HCT116 (cell line): ENCODE measurements around the gene POLR3H. TPM values are rescaled to one million over a fixed set of nuclear protein-coding genes. Genes with fewer than 3 reads are reported as not detected.
A peak's percentile ranks its signal among the peaks of the same experiment; 100 is the strongest.
"Not testable (repeated sequence)": the region's sequence is repeated elsewhere in the genome, so short reads cannot be mapped to it uniquely, and the experiment has no call there.

Experiments used
- ATAC-seq: fragments of 200-7000 bp; cut with Tn5 transposase; 2 replicates; pipeline ENCODE4 v1.9.1; 2020; ENCODE audit warnings: mild to moderate bottlenecking, moderate library complexity
- BruUV-seq: library from RNA; stranded (reverse); fragments of 400-500 nt; replicated peaks from 2 replicates; lab custom pipeline; 2021; lab: Mats Ljungman, UMichigan
- CTCF ChIA-PET: fragments of 300-600 bp; sonication (Branson Sonifier 250); formaldehyde crosslinking; loops from one replicate; lab custom pipeline; 2021; ENCODE audit warnings: antibody characterized with exemption; lab: Charles Lee
- POLR2A ChIA-PET: fragments of 300-600, 350-600 bp; sonication (Branson Sonifier 250); formaldehyde crosslinking; loops from one replicate; lab custom pipeline; 2021; ENCODE audit warnings: antibody characterized with exemption; lab: Charles Lee
- RAD21 ChIA-PET, 2 experiments: fragments of 300-600 bp; sonication (Branson Sonifier 250); formaldehyde crosslinking; loops; one replicate each; lab custom pipeline; 2023; ENCODE audit warnings: low total read pairs in 2 of 2; ENCODE audit not compliant: uncharacterized antibody in 2 of 2, unreplicated experiment in 2 of 2, low non-redundant PET in 1 of 2; lab: Charles Lee
- DNase-seq: peaks from one replicate; pipeline ENCODE4 v3.0.0-alpha.2; 2010; ENCODE audit warnings: low read depth, low spot score
- H2AFZ ChIP-seq: fragments of 200-600 bp; shearing (Covaris generic), sonication (generic); 2 replicates; pipeline ENCODE4 v1.6.1; 2017; ENCODE audit warnings: low read depth, mixed run types, mixed read lengths, antibody characterized with exemption, low read length; ENCODE audit not compliant: poor library complexity, severe bottlenecking
- H3K27ac ChIP-seq: 2 replicates; pipeline ENCODE4 v1.5.1; 2012; ENCODE audit warnings: low read depth, low read length
- H3K27me3 ChIP-seq: fragments of 200-600 bp; sonication (generic); 2 replicates; pipeline ENCODE4 v1.6.1; 2016; ENCODE audit warnings: mixed run types, low read length, mixed read lengths; ENCODE audit not compliant: insufficient read depth
- H3K36me3 ChIP-seq, 2 experiments: fragments of 200-500 bp in 1 of 2; fragments of 200-600 bp in 1 of 2; sonication (Bioruptor generic) in 1 of 2; sonication (generic) in 1 of 2; 2 replicates each; pipeline versions ENCODE4 v1.5.1 to v1.6.1; 2014 to 2016; ENCODE audit warnings: low read length in 2 of 2, inconsistent platforms in 1 of 2, mixed read lengths in 1 of 2, mixed run types in 1 of 2; ENCODE audit not compliant: insufficient read depth in 2 of 2, control insufficient read depth in 1 of 2
- H3K4me1 ChIP-seq, 2 experiments: fragments of 200-600 bp in 1 of 2; sonication (generic) in 1 of 2; 2 replicates each; pipeline versions ENCODE4 v1.5.1 to v1.6.1; 2012 to 2017; ENCODE audit warnings: low read length in 2 of 2, inconsistent platforms in 1 of 2, mild to moderate bottlenecking in 1 of 2, mixed read lengths in 1 of 2, mixed run types in 1 of 2, moderate library complexity in 1 of 2; ENCODE audit not compliant: insufficient read depth in 2 of 2, control insufficient read depth in 1 of 2
- H3K4me2 ChIP-seq: fragments of 200-600 bp; sonication (generic); 2 replicates; pipeline ENCODE4 v1.6.1; 2017; ENCODE audit warnings: mixed run types, low read length, mixed read lengths
- H3K4me3 ChIP-seq, 2 experiments: fragments of 200-600 bp in 1 of 2; sonication (generic) in 1 of 2; replicated peaks in 1 of 2; 2 replicates each; pipeline ENCODE4 v1.5.1; 2011 to 2016; ENCODE audit warnings: low read length in 2 of 2, control low read depth in 1 of 2, low read depth in 1 of 2, mild to moderate bottlenecking in 1 of 2, mixed read lengths in 1 of 2, mixed run types in 1 of 2
- H3K79me2 ChIP-seq: fragments of 200-600 bp; sonication (generic); 2 replicates; pipeline ENCODE4 v1.6.1; 2017; ENCODE audit warnings: mild to moderate bottlenecking, mixed run types, low read length, moderate library complexity, mixed read lengths; ENCODE audit not compliant: insufficient read depth
- H3K9ac ChIP-seq: fragments of 200-600 bp; sonication (generic); 2 replicates; pipeline ENCODE4 v1.6.1; 2016; ENCODE audit warnings: low read length, mixed read lengths
- H3K9me2 ChIP-seq: fragments of 200-600 bp; sonication (generic), shearing (Covaris generic); 2 replicates; pipeline ENCODE4 v1.6.1; 2017; ENCODE audit warnings: mixed run types, mild to moderate bottlenecking, moderate library complexity; ENCODE audit not compliant: insufficient read depth
- H3K9me3 ChIP-seq, 2 experiments: fragments of 200-500 bp in 1 of 2; fragments of 200-600 bp in 1 of 2; sonication (Bioruptor generic) in 1 of 2; sonication (generic) in 1 of 2; 2 replicates each; pipeline ENCODE4 v1.6.1; 2014 to 2017; ENCODE audit warnings: low read length in 2 of 2, mixed read lengths in 2 of 2, inconsistent platforms in 1 of 2, low read depth in 1 of 2, mild to moderate bottlenecking in 1 of 2, mixed run types in 1 of 2, moderate library complexity in 1 of 2; ENCODE audit not compliant: control insufficient read depth in 1 of 2, insufficient read depth in 1 of 2
- H4K20me1 ChIP-seq: fragments of 200-600 bp; sonication (generic), shearing (Covaris generic); 2 replicates; pipeline ENCODE4 v1.6.1; 2017; ENCODE audit warnings: mixed run types, mild to moderate bottlenecking, moderate library complexity; ENCODE audit not compliant: insufficient read depth
- CBX3 ChIP-seq: IDR thresholded peaks from 2 replicates; pipeline ENCODE4 v1.6.1; 2012; ENCODE audit warnings: low read depth
- CEBPB ChIP-seq: IDR thresholded peaks from 2 replicates; pipeline ENCODE4 v1.6.1; 2012; ENCODE audit warnings: low read depth
- EGR1 ChIP-seq: IDR thresholded peaks from 2 replicates; pipeline ENCODE4 v1.6.1; 2012; ENCODE audit warnings: low read depth
- ELF1 ChIP-seq: IDR thresholded peaks from 2 replicates; pipeline ENCODE4 v1.6.1; 2012; ENCODE audit warnings: low read depth, borderline replicate concordance
- EZH2 ChIP-seq: fragments of 200-600 bp; sonication (generic); IDR thresholded peaks from 2 replicates; pipeline ENCODE4 v1.6.1; 2017; ENCODE audit warnings: antibody characterized with exemption, mixed run types
- FOSL1 ChIP-seq: IDR thresholded peaks from 2 replicates; pipeline ENCODE4 v1.6.1; 2012; ENCODE audit warnings: low read depth
- JUND ChIP-seq: IDR thresholded peaks from 2 replicates; pipeline ENCODE4 v1.6.1; 2012
- MAX ChIP-seq: IDR thresholded peaks from 2 replicates; pipeline ENCODE4 v1.6.1; 2012
- RAD21 ChIP-seq: IDR thresholded peaks from 2 replicates; pipeline ENCODE4 v1.6.1; 2012; ENCODE audit warnings: low read depth, mild to moderate bottlenecking
- SIN3A ChIP-seq: IDR thresholded peaks from 2 replicates; pipeline ENCODE4 v1.6.1; 2012; ENCODE audit warnings: low read depth
- SP1 ChIP-seq: IDR thresholded peaks from 2 replicates; pipeline ENCODE4 v1.6.1; 2012; ENCODE audit warnings: low read depth
- SRF ChIP-seq: IDR thresholded peaks from 2 replicates; pipeline ENCODE4 v1.6.1; 2012; ENCODE audit warnings: low read depth
- TCF7L2 ChIP-seq: IDR thresholded peaks from 2 replicates; pipeline ENCODE4 v1.7.0; 2011; ENCODE audit warnings: borderline replicate concordance, inconsistent platforms; ENCODE audit not compliant: insufficient read depth, insufficient read length; ENCODE audit errors: extremely low read depth
- ZFX ChIP-seq: fragments of 450-650 bp; IDR thresholded peaks from 2 replicates; pipeline ENCODE4 v1.6.1; 2017
- ZNF274 ChIP-seq: fragments of 200-500 bp; sonication (Bioruptor generic); IDR thresholded peaks from 2 replicates; pipeline ENCODE4 v1.6.1; 2014; ENCODE audit warnings: mild to moderate bottlenecking, low read depth, low read length, inconsistent platforms
- intact Hi-C: fragments of 100-400 bp; cut with micrococcal nuclease; formaldehyde crosslinking; loops from 2 replicates; pipeline ENCODE4 v1.10.0; 2022
- total RNA-seq: library from RNA; stranded (reverse); gene quantifications from one replicate; pipeline ENCODE4 v1.2.1, GENCODE V29; 2021; ENCODE audit not compliant: unreplicated experiment
- TF ChIP-seq, protein P1 (sequence below): IDR thresholded peaks from 2 replicates; pipeline ENCODE4 v1.6.1; 2012; ENCODE audit warnings: low read depth

POLR3H gene
- total RNA-seq, 1 experiment from 2014 or later, result 62.1 TPM

DNA sequence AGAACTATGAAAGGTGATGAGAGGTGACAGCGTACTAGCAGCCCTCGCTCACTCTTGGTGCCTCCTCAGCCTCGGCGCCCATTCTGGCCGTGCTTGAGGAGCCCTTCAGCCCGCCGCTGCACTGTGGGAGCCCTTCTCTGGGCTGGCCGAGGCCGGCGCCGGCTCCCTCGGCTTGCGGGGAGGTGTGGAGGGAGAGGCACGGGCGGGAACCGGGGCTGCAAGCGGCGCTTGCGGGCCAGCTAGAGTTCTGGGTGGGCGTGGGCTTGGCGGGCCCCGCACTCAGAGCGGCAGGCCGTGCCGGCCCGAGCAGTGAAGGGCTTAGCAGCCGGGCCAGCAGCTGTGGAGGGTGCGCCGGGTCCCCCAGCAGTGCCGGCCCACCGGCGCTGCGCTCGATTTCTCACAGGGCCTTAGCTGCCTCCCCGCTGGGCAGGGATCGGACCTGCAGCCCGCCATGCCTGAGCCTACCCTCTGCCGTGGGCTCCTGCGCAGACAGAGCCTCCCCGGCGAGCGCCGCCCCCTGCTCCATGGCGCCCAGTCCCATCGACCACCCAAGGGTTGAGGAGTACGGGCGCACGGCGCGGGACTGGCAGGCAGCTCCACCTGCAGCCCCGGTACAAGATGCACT is 49.2 kb upstream of the POLR3H start:
- DNase-seq, H3K9me2 ChIP-seq, H3K4me2 ChIP-seq, H3K9me3 ChIP-seq, H3K36me3 ChIP-seq, BruUV-seq, CTCF ChIA-PET, H3K79me2 ChIP-seq, RAD21 ChIA-PET, H3K27me3 ChIP-seq, H3K4me3 ChIP-seq, intact Hi-C loops, H2AFZ ChIP-seq, H3K27ac ChIP-seq, H4K20me1 ChIP-seq, H3K9ac ChIP-seq, ATAC-seq: not testable (repeated sequence)
- POLR2A ChIA-PET, result interaction anchor here (0.9 to 1.3 kb wide), 2 partner anchors 27 to 212 kb away, joined by 4 to 6 read pairs; partner anchors contain the start of genes DESI1, TEF and XRCC6
- peaks cover 9 to 27% of the 10 kb centered on the region in 2 experiments; a peak in 3 of 4 replicates for H3K4me1 ChIP-seq

DNA sequence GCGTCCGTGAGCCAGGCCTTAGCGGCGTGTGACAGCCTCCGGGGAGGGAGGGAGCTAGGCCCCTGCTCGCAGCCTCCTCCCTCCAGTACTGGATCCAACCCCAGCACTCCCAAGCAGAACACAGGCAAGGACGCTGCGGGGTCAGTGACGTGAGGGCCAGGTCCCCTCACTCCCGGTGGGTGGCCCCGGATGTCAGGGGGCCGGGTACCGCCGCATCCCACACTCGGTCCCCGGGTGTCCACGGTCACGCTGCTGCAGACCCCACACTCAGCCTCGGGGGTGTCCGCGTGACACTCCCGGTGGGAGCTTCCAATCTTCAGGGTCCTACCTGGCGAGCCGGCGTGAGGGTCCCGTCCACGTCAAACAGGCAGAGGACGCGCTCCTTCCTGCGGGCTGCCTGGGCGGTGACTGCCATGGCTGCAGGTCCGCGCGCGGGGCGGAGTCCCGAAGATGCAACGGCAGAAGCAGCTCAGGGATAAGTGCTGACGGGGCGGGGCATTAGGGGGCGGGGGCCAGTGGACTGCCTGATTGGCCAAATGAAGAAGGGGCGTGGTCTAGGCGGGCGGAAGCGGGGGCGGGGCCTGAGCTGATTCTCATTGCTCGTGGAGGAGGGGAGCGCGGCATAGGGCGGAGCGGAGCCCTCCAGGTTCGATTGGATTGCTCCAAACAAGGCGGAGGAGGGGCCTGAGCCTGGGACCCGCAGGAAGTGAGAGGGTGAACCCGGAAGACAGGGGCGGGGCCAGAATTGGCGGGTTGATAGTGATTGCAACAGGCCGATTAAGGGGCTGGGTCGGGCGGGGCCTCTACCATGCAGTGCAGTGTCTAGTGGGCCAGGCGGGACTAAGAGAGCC is 45.3 kb upstream of the POLR3H start, which contains the start of gene PMM1:
Gene PMM1 (minus strand): TSS at position 450 of the 851 bp plus-strand sequence. CDS start 35 bp downstream, at position 415.
- Histone ChIP-seq H3K9me2 (no peaks in the 10 kb centered on the region), H3K4me3 (peak within 1 kb of the TSS; percentile 94 to 98), H3K9ac (peak within 1 kb of the TSS; percentile 90), H3K27ac (peak within 1 kb of the TSS; percentile 73), H3K36me3 (no peaks in the 10 kb centered on the region), H3K79me2 (peaks cover 11% of the 10 kb centered on the region; the same call in 1 of the 2 replicates), H3K27me3 (no peaks in the 10 kb centered on the region), H3K4me1 (peaks cover 19 to 27% of the 10 kb centered on the region in 2 experiments; a peak in 3 of 4 replicates), H2AFZ (no peak within 1 kb of the TSS), H4K20me1 (no peaks in the 10 kb centered on the region), H3K9me3 (no peaks in the 10 kb centered on the region), H3K4me2 (peak within 1 kb of the TSS; percentile 99)
- BruUV-seq, result no TSS peak
- CTCF ChIA-PET, result interaction anchor here (0.9 to 1.4 kb wide), 8 partner anchors 8 to 108 kb away, joined by 3 to 4 read pairs (median 4); no protein-coding TSS in a partner anchor
- POLR2A ChIA-PET, result interaction anchor here (0.7 to 1.9 kb wide), 35 partner anchors 8 to 1522 kb away, joined by 3 to 16 read pairs (median 4); partner anchors contain the start of genes ACO2, CSDC2, DESI1 and PHF5A
- peak; percentile 99 for DNase-seq
- RAD21 ChIA-PET, result interaction anchor here (0.7 kb wide), 2 partner anchors 30 to 46 kb away, joined by 3 to 4 read pairs; no protein-coding TSS in a partner anchor
- ATAC-seq, result peak; percentile 98
- intact Hi-C loops, result no loop called here
- TF ChIP-seq ZNF274, result no peak
- no peak for TF ChIP-seq EZH2
- TF ChIP-seq SP1, result peak; percentile 74
- peak; percentile 66 for TF ChIP-seq MAX
- TF ChIP-seq CEBPB, result no peak; the same call in none of the 2 replicates
- TF ChIP-seq RAD21, result no peak
- no peak for TF ChIP-seq SRF
- no peak for TF ChIP-seq TCF7L2
- peak; percentile 44; the same call in 1 of the 2 replicates for TF ChIP-seq SIN3A
- no peak for TF ChIP-seq JUND
- TF ChIP-seq CBX3, result no peak
- TF ChIP-seq ZFX, result peak; percentile 56; the same call in 1 of the 2 replicates
- TF ChIP-seq FOSL1, result no peak
- TF ChIP-seq EGR1, result peak; percentile 87
- no peak; the same call in 1 of the 2 replicates for TF ChIP-seq ELF1
- TF ChIP-seq, protein P1, sequence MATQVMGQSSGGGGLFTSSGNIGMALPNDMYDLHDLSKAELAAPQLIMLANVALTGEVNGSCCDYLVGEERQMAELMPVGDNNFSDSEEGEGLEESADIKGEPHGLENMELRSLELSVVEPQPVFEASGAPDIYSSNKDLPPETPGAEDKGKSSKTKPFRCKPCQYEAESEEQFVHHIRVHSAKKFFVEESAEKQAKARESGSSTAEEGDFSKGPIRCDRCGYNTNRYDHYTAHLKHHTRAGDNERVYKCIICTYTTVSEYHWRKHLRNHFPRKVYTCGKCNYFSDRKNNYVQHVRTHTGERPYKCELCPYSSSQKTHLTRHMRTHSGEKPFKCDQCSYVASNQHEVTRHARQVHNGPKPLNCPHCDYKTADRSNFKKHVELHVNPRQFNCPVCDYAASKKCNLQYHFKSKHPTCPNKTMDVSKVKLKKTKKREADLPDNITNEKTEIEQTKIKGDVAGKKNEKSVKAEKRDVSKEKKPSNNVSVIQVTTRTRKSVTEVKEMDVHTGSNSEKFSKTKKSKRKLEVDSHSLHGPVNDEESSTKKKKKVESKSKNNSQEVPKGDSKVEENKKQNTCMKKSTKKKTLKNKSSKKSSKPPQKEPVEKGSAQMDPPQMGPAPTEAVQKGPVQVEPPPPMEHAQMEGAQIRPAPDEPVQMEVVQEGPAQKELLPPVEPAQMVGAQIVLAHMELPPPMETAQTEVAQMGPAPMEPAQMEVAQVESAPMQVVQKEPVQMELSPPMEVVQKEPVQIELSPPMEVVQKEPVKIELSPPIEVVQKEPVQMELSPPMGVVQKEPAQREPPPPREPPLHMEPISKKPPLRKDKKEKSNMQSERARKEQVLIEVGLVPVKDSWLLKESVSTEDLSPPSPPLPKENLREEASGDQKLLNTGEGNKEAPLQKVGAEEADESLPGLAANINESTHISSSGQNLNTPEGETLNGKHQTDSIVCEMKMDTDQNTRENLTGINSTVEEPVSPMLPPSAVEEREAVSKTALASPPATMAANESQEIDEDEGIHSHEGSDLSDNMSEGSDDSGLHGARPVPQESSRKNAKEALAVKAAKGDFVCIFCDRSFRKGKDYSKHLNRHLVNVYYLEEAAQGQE, result no peak
